ENCODE results near the gene LCN2.
A peak's percentile ranks its signal among the peaks of the same experiment; 100 is the strongest.
"Not testable (repeated sequence)": the region's sequence is repeated elsewhere in the genome, so short reads cannot be mapped to it uniquely, and the experiment has no call there.

Gene LCN2

GRCh38 chr9:128127990-128128835, 21.0 kb upstream of the LCN2 start:
- H3K9me2 ChIP-seq (replicated peaks; ENCODE audit: low read depth, low read length), result no peaks in the 10 kb centered on the region
- H3K36me3 ChIP-seq (ENCODE audit: insufficient read depth, low read length), result no peaks in the 10 kb centered on the region
- H3K9me3 ChIP-seq (ENCODE audit: insufficient read depth, low read depth, low read length), result no peaks in the 10 kb centered on the region
- H3K4me1 ChIP-seq (ENCODE audit: insufficient read depth, low read length, poor library complexity, severe bottlenecking), result peaks cover 22% of the 10 kb centered on the region
- H3K79me2 ChIP-seq (ENCODE audit: insufficient read depth, low read length), result peaks cover 32% of the 10 kb centered on the region
- H3K27me3 ChIP-seq (ENCODE audit: insufficient read depth, low read length, poor library complexity, severe bottlenecking), result no peaks in the 10 kb centered on the region
- no peaks in the 10 kb centered on the region for H3F3A ChIP-seq (ENCODE audit: low read depth)
- H4K20me1 ChIP-seq (ENCODE audit: insufficient read depth, low read length, poor library complexity, severe bottlenecking), result peaks cover 10% of the 10 kb centered on the region
- H2AFZ ChIP-seq (ENCODE audit: low read length), result peak overlapping the region; percentile 99
- H3K4me3 ChIP-seq (ENCODE audit: low read length, poor library complexity, severe bottlenecking), result peak overlapping the region; percentile 83
- TF ChIP-seq, protein P1, sequence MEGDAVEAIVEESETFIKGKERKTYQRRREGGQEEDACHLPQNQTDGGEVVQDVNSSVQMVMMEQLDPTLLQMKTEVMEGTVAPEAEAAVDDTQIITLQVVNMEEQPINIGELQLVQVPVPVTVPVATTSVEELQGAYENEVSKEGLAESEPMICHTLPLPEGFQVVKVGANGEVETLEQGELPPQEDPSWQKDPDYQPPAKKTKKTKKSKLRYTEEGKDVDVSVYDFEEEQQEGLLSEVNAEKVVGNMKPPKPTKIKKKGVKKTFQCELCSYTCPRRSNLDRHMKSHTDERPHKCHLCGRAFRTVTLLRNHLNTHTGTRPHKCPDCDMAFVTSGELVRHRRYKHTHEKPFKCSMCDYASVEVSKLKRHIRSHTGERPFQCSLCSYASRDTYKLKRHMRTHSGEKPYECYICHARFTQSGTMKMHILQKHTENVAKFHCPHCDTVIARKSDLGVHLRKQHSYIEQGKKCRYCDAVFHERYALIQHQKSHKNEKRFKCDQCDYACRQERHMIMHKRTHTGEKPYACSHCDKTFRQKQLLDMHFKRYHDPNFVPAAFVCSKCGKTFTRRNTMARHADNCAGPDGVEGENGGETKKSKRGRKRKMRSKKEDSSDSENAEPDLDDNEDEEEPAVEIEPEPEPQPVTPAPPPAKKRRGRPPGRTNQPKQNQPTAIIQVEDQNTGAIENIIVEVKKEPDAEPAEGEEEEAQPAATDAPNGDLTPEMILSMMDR (conservative IDR thresholded peaks at IDR 0.05; ENCODE audit: low read length), result no peak
- no peak for TF ChIP-seq EZH2phosphoT487 (IDR thresholded peaks at IDR 0.05; ENCODE audit: borderline replicate concordance)
- peak overlapping the region; percentile 92 for H3K4me2 ChIP-seq (ENCODE audit: low read depth, low read length, poor library complexity, severe bottlenecking)
- H3K9ac ChIP-seq (ENCODE audit: low read depth, low read length, poor library complexity, severe bottlenecking), result peak overlapping the region; percentile 78

DNA sequence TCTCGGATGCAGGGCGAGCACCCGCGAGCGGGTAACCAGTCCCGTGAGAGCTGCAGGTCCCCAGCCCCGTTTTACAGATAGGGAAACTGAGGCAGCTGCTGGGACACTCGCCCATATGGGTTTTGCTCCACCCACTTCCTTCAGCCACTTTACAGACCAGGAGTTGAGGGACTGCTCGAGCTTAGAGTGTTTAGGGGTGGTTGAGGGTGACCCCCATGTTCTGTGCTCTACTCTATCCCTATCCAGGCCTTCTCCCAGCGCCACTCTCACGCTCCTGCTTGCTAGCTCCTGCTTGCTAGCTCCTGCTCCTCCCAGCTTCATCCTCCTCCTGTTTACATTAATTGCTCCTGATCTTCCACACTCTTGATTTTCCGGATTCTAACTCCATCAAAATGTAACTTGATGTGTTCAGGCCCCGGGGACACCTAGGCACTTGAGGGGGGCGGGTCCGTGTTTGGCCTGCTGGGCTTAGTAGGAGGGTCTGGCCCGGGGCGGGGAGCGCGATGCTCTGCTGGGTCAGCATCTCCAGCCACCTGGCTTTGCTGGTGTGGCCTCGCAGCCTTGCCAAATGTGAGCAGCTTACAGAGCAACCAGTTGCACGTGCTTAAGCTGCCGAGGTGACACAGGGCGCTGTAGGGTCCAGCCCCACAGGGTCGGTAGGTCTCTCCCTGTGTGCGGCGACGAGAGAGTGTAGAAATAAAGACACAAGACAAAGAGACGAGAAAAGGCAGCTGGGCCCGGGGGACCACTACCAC, 20.2 kb upstream of the LCN2 start:
- Histone ChIP-seq H3K4me2 (ENCODE audit: low read depth, low read length, poor library complexity, severe bottlenecking) (peak overlapping the region; percentile 92), H3F3A (ENCODE audit: low read depth) (no peaks in the 10 kb centered on the region), H3K9me2 (replicated peaks; ENCODE audit: low read depth, low read length) (no peaks in the 10 kb centered on the region), H3K4me1 (ENCODE audit: insufficient read depth, low read length, poor library complexity, severe bottlenecking) (peaks cover 22% of the 10 kb centered on the region), H4K20me1 (ENCODE audit: insufficient read depth, low read length, poor library complexity, severe bottlenecking) (peaks cover 10% of the 10 kb centered on the region), H3K4me3 (ENCODE audit: low read length, poor library complexity, severe bottlenecking) (peak overlapping the region; percentile 83), H3K36me3 (ENCODE audit: insufficient read depth, low read length) (no peaks in the 10 kb centered on the region), H3K27me3 (ENCODE audit: insufficient read depth, low read length, poor library complexity, severe bottlenecking) (no peaks in the 10 kb centered on the region), H3K9me3 (ENCODE audit: insufficient read depth, low read depth, low read length) (no peaks in the 10 kb centered on the region), H3K9ac (ENCODE audit: low read depth, low read length, poor library complexity, severe bottlenecking) (peak overlapping the region; percentile 78), H3K79me2 (ENCODE audit: insufficient read depth, low read length) (peaks cover 32% of the 10 kb centered on the region), H2AFZ (ENCODE audit: low read length) (peak overlapping the region; percentile 99)
- TF ChIP-seq EZH2phosphoT487 (IDR thresholded peaks at IDR 0.05; ENCODE audit: borderline replicate concordance), result no peak

DNA sequence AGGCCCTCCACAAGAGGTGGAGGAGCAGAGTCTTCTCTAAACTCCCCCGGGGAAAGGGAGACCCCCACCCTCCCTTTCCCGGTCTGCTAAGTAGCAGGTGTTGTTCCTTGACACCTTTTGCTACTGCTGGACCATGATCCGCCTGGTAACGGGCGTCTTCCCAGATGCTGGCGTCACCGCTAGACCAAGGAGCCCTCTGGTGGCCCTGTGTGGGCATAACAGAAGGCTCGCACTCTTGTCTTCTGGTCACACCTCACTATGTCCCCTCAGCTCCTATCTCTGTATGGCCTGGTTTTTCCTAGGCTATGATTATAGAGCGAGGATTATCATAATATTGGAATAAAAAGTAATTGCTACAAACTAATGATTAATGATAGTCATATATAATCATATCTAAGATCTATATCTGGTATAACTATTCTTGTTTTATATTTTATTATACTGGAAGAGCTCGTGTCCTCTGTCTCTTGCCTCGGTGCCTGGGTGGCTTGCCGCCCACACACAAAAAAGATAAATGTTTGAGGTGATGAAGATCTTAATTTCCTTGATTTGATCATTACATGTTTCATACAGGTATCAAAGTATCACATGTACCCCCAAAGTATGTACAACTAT, 19.2 kb upstream of the LCN2 start:
- not testable (repeated sequence) for H4K20me1 ChIP-seq (ENCODE audit: insufficient read depth, low read length, poor library complexity, severe bottlenecking); H3K4me2 ChIP-seq (ENCODE audit: low read depth, low read length, poor library complexity, severe bottlenecking); H3K27me3 ChIP-seq (ENCODE audit: insufficient read depth, low read length, poor library complexity, severe bottlenecking); H3K9me3 ChIP-seq (ENCODE audit: insufficient read depth, low read depth, low read length); H3K9ac ChIP-seq (ENCODE audit: low read depth, low read length, poor library complexity, severe bottlenecking); H2AFZ ChIP-seq (ENCODE audit: low read length); H3K4me3 ChIP-seq (ENCODE audit: low read length, poor library complexity, severe bottlenecking); H3K9me2 ChIP-seq (replicated peaks; ENCODE audit: low read depth, low read length); H3F3A ChIP-seq (ENCODE audit: low read depth); H3K36me3 ChIP-seq (ENCODE audit: insufficient read depth, low read length)
- Histone ChIP-seq H3K4me1 (ENCODE audit: insufficient read depth, low read length, poor library complexity, severe bottlenecking) (peaks cover 21% of the 10 kb centered on the region), H3K79me2 (ENCODE audit: insufficient read depth, low read length) (peaks cover 23% of the 10 kb centered on the region)

DNA sequence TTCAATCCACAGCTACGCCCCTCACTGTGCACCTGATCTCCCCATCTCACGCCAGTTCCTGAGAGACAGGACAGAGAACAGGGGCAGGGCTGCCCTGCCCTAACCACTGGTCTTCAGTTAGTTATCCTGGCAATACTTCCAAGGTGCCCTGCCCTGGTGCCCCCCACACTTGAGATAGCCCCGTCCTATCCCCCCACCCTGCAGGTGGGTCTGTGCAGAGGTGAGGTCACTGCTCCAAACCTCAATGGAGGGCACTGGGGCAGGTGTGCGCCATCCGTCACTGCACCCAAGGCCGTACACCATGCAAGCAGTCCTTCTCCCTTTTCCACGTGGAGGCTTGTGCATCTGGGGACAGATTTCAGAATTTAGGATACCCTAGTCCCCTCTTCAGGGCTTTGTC, 18.6 kb upstream of the LCN2 start:
- not testable (repeated sequence) for H3K9me2 ChIP-seq (replicated peaks; ENCODE audit: low read depth, low read length); H3K4me2 ChIP-seq (ENCODE audit: low read depth, low read length, poor library complexity, severe bottlenecking); H3K9me3 ChIP-seq (ENCODE audit: insufficient read depth, low read depth, low read length); H3K9ac ChIP-seq (ENCODE audit: low read depth, low read length, poor library complexity, severe bottlenecking); H2AFZ ChIP-seq (ENCODE audit: low read length); H3K4me3 ChIP-seq (ENCODE audit: low read length, poor library complexity, severe bottlenecking); H4K20me1 ChIP-seq (ENCODE audit: insufficient read depth, low read length, poor library complexity, severe bottlenecking); H3K27me3 ChIP-seq (ENCODE audit: insufficient read depth, low read length, poor library complexity, severe bottlenecking); H3K36me3 ChIP-seq (ENCODE audit: insufficient read depth, low read length); H3F3A ChIP-seq (ENCODE audit: low read depth)
- H3K79me2 ChIP-seq (ENCODE audit: insufficient read depth, low read length), result peaks cover 18% of the 10 kb centered on the region
- H3K4me1 ChIP-seq (ENCODE audit: insufficient read depth, low read length, poor library complexity, severe bottlenecking), result peaks cover 15% of the 10 kb centered on the region

GRCh38 chr9:128131346-128131745, 17.9 kb upstream of the LCN2 start:
- H4K20me1 ChIP-seq (ENCODE audit: insufficient read depth, low read length, poor library complexity, severe bottlenecking); H3K9me3 ChIP-seq (ENCODE audit: insufficient read depth, low read depth, low read length); H3K4me3 ChIP-seq (ENCODE audit: low read length, poor library complexity, severe bottlenecking); H3K9me2 ChIP-seq (replicated peaks; ENCODE audit: low read depth, low read length); H3K36me3 ChIP-seq (ENCODE audit: insufficient read depth, low read length); H3F3A ChIP-seq (ENCODE audit: low read depth); H3K4me1 ChIP-seq (ENCODE audit: insufficient read depth, low read length, poor library complexity, severe bottlenecking); H3K4me2 ChIP-seq (ENCODE audit: low read depth, low read length, poor library complexity, severe bottlenecking); H2AFZ ChIP-seq (ENCODE audit: low read length); H3K9ac ChIP-seq (ENCODE audit: low read depth, low read length, poor library complexity, severe bottlenecking); H3K27me3 ChIP-seq (ENCODE audit: insufficient read depth, low read length, poor library complexity, severe bottlenecking): not testable (repeated sequence)
- H3K79me2 ChIP-seq (ENCODE audit: insufficient read depth, low read length), result peaks cover 11% of the 10 kb centered on the region

DNA sequence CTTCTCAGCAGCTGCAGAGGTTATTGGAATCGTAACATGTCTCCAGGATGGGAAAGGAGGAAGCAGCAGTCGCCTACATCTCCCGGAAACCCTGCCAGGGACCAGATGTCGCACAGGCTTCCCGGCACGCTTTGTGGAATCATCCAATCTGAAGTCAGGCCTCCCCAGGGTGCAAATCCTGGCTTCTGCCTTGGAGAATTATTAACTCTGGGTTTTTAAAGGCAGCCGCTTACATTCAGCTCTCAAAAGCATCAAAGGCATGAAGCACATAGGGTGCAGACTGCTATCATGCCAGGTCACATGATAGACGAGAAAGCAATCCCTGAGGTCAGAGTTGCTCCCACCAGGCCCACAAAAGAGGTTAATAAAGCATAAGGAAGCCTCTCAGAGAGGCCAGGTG, 17.1 kb upstream of the LCN2 start:
- H3K9ac ChIP-seq (ENCODE audit: low read depth, low read length, poor library complexity, severe bottlenecking); H3K27me3 ChIP-seq (ENCODE audit: insufficient read depth, low read length, poor library complexity, severe bottlenecking); H3K4me1 ChIP-seq (ENCODE audit: insufficient read depth, low read length, poor library complexity, severe bottlenecking); H4K20me1 ChIP-seq (ENCODE audit: insufficient read depth, low read length, poor library complexity, severe bottlenecking); H3K36me3 ChIP-seq (ENCODE audit: insufficient read depth, low read length); H3K79me2 ChIP-seq (ENCODE audit: insufficient read depth, low read length); H3K9me3 ChIP-seq (ENCODE audit: insufficient read depth, low read depth, low read length); H3F3A ChIP-seq (ENCODE audit: low read depth); H3K4me3 ChIP-seq (ENCODE audit: low read length, poor library complexity, severe bottlenecking); H2AFZ ChIP-seq (ENCODE audit: low read length); H3K4me2 ChIP-seq (ENCODE audit: low read depth, low read length, poor library complexity, severe bottlenecking); H3K9me2 ChIP-seq (replicated peaks; ENCODE audit: low read depth, low read length): not testable (repeated sequence)

Data from Loucy (cell line).